ENCODE measurements around the gene TRA2A.

The TRA2A gene

DNA sequence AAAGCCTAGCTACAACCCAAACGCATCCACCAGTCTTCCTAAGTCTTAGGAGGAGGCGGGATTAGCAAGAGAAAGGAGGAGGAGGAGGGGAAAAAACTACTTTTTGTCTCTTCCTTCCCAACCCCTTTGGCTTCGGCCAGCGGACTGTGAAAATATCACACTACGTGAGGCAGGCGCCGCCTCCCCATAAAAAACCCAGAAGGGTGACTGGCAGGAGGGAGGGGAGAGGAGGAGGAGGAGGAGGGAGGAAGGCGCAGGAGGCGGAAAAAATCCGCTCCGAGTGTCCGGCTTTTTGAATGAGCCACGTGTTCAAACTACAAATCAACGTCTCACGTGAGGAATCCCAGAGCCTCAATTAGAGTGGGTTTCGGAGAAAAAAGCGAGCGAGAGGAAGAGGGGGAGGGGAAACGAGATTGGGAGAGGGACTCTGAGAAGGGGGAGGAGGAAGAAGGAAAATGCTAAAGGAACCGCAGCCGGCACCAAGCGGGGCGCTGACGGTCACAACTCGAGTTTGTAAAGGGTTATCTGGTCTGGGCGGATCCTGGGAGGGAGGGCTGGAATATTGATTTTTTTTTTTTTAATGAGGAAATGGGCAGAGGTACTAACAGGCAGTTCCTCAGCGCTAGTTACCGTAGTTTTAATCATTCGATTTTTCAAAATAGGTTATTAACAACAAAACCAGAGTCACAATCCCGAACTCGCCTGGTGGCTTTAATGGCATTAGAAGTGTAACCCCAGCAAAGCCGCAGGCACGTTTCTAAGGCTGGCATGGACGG is 61.3 kb downstream of the TRA2A start, which contains the start of gene IGF2BP3:
Gene IGF2BP3, minus strand, starts transcription at position 162 of the 776 bp plus-strand sequence. CDS start 381 bp downstream, outside the sequence.
- peak within 1 kb of the TSS; percentile 75 for H3K4me3 ChIP-seq (ENCODE audit: low read length)
- TF ChIP-seq, protein P1, sequence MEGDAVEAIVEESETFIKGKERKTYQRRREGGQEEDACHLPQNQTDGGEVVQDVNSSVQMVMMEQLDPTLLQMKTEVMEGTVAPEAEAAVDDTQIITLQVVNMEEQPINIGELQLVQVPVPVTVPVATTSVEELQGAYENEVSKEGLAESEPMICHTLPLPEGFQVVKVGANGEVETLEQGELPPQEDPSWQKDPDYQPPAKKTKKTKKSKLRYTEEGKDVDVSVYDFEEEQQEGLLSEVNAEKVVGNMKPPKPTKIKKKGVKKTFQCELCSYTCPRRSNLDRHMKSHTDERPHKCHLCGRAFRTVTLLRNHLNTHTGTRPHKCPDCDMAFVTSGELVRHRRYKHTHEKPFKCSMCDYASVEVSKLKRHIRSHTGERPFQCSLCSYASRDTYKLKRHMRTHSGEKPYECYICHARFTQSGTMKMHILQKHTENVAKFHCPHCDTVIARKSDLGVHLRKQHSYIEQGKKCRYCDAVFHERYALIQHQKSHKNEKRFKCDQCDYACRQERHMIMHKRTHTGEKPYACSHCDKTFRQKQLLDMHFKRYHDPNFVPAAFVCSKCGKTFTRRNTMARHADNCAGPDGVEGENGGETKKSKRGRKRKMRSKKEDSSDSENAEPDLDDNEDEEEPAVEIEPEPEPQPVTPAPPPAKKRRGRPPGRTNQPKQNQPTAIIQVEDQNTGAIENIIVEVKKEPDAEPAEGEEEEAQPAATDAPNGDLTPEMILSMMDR (conservative IDR thresholded peaks at IDR 0.05; ENCODE audit: low read depth, low read length), result no peak
- peak; percentile 78 for DNase-seq (ENCODE audit: low read depth)

DNA sequence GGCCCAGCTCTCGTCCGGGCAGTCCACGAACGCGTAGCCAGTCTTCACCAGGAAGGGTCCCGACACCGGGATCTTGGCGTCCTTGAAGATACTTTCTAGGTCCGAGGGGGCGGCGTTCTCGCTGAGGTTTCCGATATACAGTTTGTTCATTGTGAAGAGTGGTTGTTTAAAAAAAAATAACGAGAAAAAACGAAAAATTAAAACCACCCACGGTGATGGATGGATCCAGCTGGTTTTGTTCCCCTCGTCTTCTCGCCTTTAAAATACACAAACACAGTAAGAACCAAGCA is 61.9 kb downstream of the TRA2A start:
- TF ChIP-seq, protein P1 (conservative IDR thresholded peaks at IDR 0.05; ENCODE audit: low read depth, low read length), result no peak
- peak overlapping the region; percentile 75 for H3K4me3 ChIP-seq (ENCODE audit: low read length)
- no peak for DNase-seq (ENCODE audit: low read depth)

DNA sequence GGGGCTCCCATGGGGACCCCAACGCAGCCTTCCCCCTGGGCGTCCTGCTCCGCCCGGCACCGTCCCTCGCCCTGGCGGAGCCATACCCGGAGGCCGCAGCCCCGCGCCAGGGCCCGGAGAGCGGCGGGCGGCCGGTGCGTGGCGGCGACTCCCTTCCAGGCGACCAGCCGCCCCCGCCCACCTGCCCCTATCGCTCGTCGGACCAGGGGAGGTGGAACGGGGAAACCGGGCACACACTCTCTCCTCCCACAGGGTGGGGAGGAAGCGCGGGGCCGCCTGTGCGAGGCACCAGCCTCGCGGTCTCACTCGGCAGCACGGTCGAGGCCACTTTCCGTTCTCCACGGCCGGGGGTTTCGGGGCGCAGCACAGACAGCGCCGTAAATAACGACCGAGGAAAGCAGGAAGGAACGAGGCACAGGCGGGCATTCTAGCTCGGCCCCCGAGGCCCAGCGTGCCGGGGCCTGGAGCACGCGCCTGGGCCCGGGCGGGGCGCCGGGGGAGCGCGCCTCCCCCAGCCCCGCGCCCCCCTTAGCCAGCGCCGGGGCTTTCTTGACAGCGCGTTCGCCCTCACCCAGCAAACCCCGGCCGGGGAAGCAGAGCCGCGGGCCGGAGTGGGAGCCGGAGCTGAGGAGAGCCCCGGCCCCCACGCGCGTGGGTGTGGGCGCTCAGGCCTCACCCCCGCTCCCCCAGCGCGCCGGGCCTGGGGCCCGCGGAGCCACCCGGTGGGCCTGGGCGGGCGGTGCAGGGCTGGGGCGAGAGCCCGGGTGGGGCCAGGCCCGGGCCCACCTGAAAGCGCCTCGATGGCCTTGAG is 62.4 kb downstream of the TRA2A start:
- no peak for DNase-seq (ENCODE audit: low read depth)
- TF ChIP-seq, protein P1 (conservative IDR thresholded peaks at IDR 0.05; ENCODE audit: low read depth, low read length), result no peak

DNA sequence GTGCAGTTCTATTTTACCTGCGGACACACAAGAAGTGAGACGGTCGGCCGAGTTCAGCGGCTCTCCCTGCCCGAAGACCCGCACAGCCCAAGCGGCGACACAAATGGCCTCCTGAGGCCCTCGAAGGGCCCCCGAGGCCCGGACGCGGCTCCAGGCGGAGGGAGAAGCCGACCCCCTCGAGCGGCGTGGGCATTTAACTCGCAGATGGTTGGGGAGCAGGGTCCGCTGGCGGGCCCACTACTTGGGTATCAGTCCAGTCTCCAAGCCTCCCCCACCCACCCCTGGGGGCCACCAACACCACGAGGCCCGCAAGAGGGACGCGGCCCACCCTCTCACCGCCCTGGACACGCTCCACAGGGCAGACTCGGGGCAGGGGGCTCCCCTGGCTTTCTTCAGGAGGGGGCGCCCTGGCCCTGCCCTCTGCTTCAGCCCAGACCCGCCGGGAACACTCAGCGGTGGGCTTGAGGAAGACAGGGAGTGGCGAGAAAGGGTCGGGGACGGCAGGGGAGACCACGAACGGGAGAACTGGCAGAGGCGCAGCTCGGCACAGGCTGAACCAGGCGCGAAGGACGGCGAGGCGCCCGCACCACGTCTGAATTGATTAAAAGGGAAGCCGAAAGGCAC is 63.1 kb downstream of the TRA2A start:
- TF ChIP-seq, protein P1 (conservative IDR thresholded peaks at IDR 0.05; ENCODE audit: low read depth, low read length), result no peak
- peak overlapping the region; percentile 75 for H3K4me3 ChIP-seq (ENCODE audit: low read length)
- DNase-seq (ENCODE audit: low read depth), result no peak

More for the DNA sequence above, 62.4 kb downstream of the TRA2A start:
- peak overlapping the region; percentile 75 for H3K4me3 ChIP-seq (ENCODE audit: low read length)

DNA sequence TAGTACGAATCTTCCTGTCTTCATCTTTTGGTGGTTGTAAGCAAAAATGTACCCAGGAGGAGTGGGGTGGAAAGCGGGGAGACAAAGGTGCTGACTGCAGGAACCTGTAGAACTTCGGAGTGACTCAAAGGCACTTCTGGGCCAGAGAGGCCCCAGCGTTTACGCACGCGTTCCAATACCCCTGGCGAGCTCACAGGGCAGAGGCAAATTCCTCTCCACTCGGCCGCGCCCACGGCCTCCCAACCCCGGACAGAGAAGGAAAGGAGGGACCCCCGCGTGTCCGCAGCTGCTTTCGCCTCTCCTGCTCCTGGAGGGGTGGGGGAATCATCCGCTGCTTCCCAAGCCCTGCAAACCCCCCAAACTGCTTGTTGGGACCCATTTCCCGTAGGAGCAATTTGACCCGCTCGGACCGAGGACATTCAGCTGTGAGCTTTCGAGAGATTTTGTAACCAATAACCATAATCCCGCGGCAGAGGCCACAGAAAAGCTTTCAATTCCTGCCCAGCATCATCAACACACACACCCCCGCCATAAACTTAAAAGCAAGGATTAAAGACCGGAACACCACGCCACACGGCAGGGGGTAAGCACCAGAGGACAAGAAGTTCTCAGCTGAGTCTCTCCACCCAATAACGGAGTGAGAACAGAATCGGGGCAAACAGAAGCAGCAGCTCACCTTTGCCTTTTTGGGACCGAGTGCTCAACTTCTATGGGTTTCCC is 63.8 kb downstream of the TRA2A start:
- TF ChIP-seq, protein P1 (conservative IDR thresholded peaks at IDR 0.05; ENCODE audit: low read depth, low read length), result no peak
- DNase-seq (ENCODE audit: low read depth), result no peak
- peak overlapping the region; percentile 75 for H3K4me3 ChIP-seq (ENCODE audit: low read length)

DNA sequence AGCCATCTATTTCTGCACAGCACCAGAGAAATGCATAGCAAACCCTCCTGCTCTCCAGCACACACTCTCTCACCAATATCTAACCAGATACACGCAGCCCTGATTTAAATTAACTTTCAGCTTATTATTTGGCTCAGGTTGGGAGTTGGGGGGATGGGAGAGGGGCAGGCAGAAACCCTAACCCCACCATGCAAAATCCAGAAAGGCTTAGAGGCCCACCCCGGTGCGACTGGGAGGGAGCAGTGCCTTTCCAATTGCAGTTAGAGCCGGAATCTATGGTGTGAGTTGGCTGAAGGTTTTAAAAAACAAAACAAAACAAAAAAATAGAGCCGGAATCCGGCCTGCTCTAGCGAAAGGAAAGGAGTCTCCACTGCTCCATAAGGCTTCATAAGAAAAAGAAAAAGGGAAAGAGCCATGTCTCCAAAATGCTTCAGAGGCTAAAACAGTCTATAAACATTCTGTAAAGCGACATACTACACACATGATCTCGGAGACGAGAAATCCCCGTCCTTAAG is 64.4 kb downstream of the TRA2A start:
- H3K4me3 ChIP-seq (ENCODE audit: low read length), result peak overlapping the region; percentile 75
- TF ChIP-seq, protein P1 (conservative IDR thresholded peaks at IDR 0.05; ENCODE audit: low read depth, low read length), result no peak

More for the DNA sequence above, 64.4 kb downstream of the TRA2A start:
- DNase-seq (ENCODE audit: low read depth), result no peak
